A549 treated with AZD9567 at 1 μM for 4 hours (cell line): Measurements from ENCODE around the gene OGFOD3. TPM values are rescaled to one million over a fixed set of nuclear protein-coding genes. Genes with fewer than 3 reads are reported as not detected.

ENCODE experiments used
- total RNA-seq: library from RNA; stranded (reverse); fragments of 200-300 nt; extraction: Qiagen RNA extraction; gene quantifications from 5 replicates; pipeline ENCODE4 v1.2.3, GENCODE V29; 2022; ENCODE audit not compliant: insufficient read depth

OGFOD3 gene
- total RNA-seq, result 22.5 to 31.7 TPM (median 25.0 TPM) in 5 replicates

GRCh38 chr17:82418001-82418986 is at the start of gene OGFOD3, which contains the start of gene HEXD:
Gene OGFOD3 (minus strand): TSS chr17:82418586. CDS start chr17:82418485, 101 bp downstream.
Gene HEXD (plus strand): TSS chr17:82418347. CDS start chr17:82419800, 1,453 bp downstream.

GRCh38 chr17:82458179-82458884 is 39.9 kb upstream of the OGFOD3 start, which contains the start of gene NARF:
Gene NARF (plus strand): TSS chr17:82458741. CDS start chr17:82458804, 63 bp downstream.

GRCh38 chr17:82450357-82451106 is 32.1 kb upstream of the OGFOD3 start, which contains the start of gene CYBC1:
Gene CYBC1 (minus strand): TSS chr17:82450752. CDS start chr17:82449254, 1,498 bp downstream.

DNA sequence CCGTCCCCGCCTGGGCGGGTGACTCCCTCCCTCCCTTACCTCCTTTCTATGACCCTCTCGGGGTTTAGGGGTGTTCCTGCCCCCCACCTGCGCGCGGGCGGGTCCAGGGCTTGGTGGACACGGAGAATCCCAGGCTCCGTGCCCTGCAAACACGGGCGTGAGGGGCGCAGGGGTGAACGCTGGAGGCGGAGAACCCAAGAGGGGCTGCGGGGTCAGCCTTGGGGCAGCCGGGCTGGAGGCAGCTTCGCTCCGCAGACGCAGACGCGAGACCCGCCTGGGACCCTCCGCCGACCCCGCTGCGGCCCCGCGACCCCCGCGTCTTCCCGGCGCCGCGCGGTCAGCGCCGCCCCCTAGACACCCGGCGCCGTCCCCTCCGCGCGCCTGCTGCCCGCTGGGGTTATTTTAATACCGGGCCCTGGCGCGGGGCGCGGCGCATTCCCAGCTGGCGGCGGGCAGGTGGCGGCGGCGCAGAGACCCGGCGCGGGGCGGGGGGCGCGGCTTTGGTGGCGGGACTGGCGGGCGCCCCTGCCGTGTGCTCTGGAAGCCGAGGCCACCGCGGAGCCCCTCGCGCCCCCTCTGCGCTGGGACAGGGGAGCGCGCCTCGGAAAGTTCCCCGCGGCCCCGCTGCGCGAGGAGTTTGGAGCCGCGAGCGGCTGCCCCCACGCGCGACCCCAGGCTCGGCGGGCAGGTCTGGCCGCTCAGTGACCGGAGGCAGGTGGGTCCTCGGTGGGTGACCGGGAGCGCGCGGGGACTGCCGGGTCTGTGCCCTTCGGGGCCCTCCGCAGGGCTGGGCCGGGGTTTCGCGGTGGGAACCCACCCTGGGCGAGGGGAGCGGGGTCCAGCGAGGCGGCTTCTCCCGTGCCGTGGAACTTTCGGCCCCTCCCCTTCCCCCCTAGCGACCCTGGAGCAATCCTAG is 46.8 kb downstream of the OGFOD3 start, which contains the start of gene UTS2R:
Gene UTS2R, plus strand, starts transcription at position 433 of the 916 bp plus-strand sequence. CDS start 2,560 bp downstream, outside the sequence.

GRCh38 chr17:82358465-82359350 is 59.7 kb downstream of the OGFOD3 start, which contains the start of gene TEX19:
Gene TEX19 (plus strand): TSS chr17:82359247. CDS start chr17:82362151, 2,904 bp downstream.

Other genes with a start within 250 kb of the OGFOD3 start
- gene CCDC57, start 205.7 kb downstream of the OGFOD3 start, total RNA-seq, result 8.8 to 30.2 TPM (median 26.3 TPM) in 5 replicates
- gene SLC16A3, start 189.5 kb downstream of the OGFOD3 start, total RNA-seq, result 104 to 159 TPM (median 147 TPM) in 5 replicates
- gene CSNK1D, start 144.9 kb downstream of the OGFOD3 start, total RNA-seq, result 169 to 215 TPM (median 206 TPM) in 5 replicates
- gene CD7, start 101.0 kb downstream of the OGFOD3 start, total RNA-seq, result 0.12 to 2.2 TPM (median 0.16 TPM) in 3 of 5 replicates, not detected in the others
- 1.6 to 6.3 TPM (median 2.3 TPM) in 5 replicates for gene SECTM1, start 84.8 kb downstream of the OGFOD3 start, total RNA-seq
- 0.45 to 0.56 TPM (median 0.49 TPM) in 4 of 5 replicates, not detected in the other for gene TEX19, start 59.3 kb downstream of the OGFOD3 start, total RNA-seq
- gene UTS2R, start 46.8 kb downstream of the OGFOD3 start, total RNA-seq, result 0.06 TPM in 1 of 5 replicates, not detected in the others
- 16.0 to 19.8 TPM (median 17.8 TPM) in 5 replicates for gene HEXD, start 239 bp downstream of the OGFOD3 start, total RNA-seq
- gene CYBC1, start 32.2 kb upstream of the OGFOD3 start, total RNA-seq, result 55.8 to 63.4 TPM (median 61.0 TPM) in 5 replicates
- 46.2 to 60.1 TPM (median 53.6 TPM) in 5 replicates for gene NARF, start 40.2 kb upstream of the OGFOD3 start, total RNA-seq
- 48.6 to 60.7 TPM (median 56.4 TPM) in 5 replicates for gene FOXK2, start 101.1 kb upstream of the OGFOD3 start, total RNA-seq
- gene WDR45B, start 229.9 kb upstream of the OGFOD3 start, total RNA-seq, result 84.8 to 99.2 TPM (median 94.5 TPM) in 5 replicates